GM18873 (cell line): ENCODE data around the gene ZHX3.

ENCODE experiments used
- ATAC-seq: cut with Tn5 transposase; IDR thresholded peaks from one replicate; pipeline ENCODE4 v1.9.1; 2021; ENCODE audit warnings: mild to moderate bottlenecking, moderate library complexity, moderate number of reproducible peaks; ENCODE audit not compliant: unreplicated experiment, low FRiP score

The ZHX3 gene

DNA sequence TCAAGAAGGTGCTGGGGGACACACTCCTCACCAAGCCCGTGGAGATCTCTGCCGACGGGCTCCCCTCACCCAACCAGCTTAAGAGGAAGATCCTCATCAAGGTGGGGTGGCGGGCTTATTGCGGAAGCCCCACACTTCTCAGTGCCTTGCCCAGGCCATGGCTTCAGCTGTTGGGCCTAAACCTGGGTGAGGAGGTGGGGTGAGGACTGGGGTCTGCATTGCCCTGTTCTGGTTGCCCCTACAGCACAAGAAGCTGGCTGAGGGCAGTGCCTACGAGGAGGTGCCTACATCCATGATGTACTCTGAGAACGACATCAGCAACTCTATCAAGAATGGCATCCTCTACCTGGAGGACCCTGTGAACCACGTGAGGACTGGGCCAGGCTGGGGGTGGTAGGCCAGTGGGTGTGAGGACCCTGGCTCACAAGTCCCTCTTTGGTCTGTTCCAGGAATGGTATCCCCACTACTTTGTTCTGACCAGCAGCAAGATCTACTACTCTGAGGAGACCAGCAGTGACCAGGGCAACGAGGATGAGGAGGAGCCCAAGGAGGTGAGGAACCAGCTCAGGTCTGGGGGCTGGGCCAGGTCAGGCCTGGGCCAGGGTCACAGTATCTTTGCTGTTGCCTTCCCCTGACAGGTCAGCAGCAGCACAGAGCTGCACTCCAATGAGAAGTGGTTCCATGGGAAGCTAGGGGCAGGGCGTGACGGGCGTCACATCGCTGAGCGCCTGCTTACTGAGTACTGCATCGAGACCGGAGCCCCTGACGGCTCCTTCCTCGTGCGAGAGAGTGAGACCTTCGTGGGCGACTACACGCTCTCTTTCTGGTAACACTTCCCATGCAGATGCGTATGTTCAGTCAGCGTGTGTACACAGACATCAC is 152.3 kb downstream of the ZHX3 start:
- no peak for ATAC-seq

DNA sequence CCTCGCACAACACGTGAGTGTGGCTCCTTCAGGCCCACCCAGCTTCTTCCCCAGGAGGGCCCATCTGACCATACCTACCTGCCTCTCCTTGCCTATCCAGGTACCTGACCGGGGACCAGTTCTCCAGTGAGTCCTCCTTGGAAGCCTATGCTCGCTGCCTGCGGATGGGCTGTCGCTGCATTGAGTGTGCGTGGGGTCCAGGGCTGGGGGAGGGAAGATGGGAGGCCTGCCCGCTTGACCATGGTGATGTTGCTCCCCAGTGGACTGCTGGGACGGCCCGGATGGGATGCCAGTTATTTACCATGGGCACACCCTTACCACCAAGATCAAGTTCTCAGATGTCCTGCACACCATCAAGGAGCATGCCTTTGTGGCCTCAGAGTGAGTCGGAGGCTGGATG is 153.7 kb downstream of the ZHX3 start:
- ATAC-seq: no peak

DNA sequence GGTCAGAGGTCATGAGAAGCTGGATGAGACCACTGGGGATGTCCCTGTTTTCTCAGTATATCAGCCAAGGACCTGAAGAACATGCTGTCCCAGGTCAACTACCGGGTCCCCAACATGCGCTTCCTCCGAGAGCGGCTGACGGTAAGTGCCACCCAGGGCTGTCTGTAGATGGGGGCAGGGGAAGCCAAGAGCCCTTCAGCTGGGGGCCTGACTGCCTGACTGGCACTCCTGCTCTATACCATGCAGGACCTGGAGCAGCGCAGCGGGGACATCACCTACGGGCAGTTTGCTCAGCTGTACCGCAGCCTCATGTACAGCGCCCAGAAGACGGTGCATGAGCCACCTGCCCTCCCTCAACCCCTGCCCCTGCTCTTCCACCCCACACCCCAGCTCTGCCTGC is 155.1 kb downstream of the ZHX3 start:
- no peak for ATAC-seq

DNA sequence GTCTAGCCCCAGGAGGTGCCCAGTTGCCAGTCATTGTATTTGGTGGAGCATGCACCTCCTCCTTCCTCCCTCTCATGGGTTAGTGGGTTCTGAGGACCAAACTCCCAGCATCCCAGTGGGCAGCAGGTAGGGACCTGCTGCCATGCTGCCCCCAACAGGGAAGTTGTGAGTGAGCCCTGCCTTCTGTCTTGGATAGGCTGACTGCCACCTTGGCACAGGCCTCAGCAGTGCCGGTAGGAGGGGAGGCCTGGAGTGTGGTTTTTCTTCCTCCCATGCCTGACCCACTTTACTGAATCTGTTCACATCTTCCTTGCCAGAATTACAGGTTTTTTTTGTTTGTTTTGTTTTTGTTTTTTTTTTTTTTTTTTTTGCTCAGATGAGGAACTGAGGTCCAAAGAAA is 155.6 kb downstream of the ZHX3 start:
- ATAC-seq: no peak

DNA sequence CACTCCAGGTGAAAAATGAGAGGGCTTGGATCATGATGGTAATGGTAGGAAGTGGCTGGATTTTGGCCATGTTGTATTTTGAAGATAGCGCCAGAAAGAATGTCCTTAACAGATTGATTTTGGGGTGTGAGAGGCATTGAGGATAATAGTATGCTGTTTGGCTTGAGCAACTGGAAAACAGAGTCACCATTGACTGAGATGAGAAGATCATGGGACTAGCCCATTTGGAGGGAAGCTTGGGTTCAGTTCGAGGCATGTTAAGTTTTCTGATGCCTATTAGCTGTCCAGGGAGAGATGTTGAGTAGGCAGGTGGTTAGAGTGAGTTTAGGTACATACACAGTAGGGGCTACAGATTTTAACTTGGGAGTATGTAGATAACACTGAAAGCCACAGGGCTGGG is 156.8 kb downstream of the ZHX3 start:
- no peak for ATAC-seq

DNA sequence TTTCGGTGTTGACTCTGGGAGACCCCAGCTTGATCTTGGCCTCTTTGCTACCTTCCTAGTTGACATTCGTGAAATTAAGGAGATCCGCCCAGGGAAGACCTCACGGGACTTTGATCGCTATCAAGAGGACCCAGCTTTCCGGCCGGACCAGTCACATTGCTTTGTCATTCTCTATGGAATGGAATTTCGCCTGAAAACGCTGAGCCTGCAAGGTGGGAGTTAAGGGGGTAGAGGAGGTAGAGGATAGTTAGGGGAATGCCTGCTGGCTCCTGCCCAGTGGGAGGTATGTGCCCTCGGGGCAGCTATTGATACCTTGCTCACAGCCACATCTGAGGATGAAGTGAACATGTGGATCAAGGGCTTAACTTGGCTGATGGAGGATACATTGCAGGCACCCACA is 158.0 kb downstream of the ZHX3 start:
- no peak for ATAC-seq

DNA sequence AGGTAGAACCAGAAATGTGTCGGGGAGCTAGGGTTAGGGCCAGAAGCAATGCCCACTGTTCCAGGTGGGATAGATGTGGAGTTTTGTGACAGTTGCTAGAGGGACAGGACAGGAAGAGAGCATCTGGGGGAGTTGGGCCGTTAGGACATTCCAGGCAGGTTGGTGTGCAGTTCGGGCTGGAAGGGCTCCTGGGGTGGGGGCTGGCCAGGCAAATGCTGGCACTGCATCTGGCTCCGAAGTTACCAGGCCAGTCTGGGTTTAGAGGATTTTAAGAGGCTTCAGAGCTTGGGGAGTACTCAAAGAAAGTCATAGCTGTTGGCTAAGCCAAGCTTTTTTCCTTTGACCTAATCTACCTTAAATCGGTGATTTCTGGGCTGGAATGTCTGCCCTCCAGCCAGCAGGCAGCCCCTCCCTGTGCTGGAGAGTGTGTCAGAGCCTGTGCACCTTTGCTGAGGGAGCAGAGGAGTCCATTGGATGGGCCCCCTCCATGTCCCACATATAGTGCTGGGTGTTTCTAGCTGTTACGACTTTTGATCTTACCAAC is 159.4 kb downstream of the ZHX3 start:
- no peak for ATAC-seq

DNA sequence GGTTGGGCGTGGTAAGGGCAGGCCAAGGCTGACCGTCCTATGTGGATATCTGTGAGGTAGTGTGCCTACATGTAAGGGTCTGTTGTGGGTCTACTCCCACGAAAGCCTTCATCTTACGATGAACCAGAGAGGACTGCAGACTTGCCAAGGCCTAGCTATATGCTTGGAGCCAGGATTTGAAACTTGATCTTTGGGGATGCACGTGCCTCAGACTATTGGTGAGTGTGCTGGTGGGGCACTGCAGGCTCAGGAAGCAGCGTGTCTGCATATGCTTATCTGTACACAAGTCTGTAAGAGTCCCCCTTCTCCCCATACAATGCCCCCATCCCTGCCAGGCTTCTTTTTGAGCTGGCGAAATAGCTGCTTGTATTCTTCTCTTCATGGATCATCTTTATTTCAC is 162.3 kb downstream of the ZHX3 start:
- no peak for ATAC-seq

DNA sequence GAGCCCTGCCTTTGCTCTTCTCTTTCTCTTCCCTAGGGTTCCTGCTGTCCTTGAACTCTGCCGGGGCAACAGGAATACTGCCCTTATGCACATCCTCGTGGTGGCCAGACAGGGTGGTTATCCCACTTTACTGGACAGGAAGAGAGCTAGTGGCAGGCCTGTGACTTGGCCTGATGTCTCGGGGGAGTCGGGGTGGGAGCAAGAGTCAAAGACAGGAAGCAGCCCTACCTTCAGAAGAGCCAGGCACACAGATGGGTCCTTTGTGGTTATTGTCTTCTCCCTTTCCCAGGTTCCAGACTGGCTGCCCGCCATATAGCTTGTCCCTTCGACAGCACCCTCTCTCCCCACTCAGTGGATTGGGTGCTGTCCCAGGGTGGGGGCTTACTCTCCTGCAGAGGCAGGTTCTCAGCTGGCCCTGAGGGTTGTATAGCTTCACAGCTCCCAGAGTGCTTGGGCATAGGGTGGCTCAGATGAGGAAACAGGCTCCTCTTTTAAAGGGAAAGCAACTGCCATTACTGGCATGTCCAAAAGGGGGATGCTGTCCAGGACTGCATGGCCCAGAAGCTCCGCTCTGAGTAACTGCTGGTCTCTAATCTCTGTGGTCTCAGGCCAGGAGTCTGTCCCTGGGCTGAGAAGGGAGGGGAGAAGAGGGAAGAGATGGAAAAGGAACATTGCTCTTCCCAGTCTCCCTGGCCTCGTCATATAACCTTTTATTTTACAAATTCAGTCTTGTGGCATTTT is 162.9 kb downstream of the ZHX3 start:
- ATAC-seq: no peak

DNA sequence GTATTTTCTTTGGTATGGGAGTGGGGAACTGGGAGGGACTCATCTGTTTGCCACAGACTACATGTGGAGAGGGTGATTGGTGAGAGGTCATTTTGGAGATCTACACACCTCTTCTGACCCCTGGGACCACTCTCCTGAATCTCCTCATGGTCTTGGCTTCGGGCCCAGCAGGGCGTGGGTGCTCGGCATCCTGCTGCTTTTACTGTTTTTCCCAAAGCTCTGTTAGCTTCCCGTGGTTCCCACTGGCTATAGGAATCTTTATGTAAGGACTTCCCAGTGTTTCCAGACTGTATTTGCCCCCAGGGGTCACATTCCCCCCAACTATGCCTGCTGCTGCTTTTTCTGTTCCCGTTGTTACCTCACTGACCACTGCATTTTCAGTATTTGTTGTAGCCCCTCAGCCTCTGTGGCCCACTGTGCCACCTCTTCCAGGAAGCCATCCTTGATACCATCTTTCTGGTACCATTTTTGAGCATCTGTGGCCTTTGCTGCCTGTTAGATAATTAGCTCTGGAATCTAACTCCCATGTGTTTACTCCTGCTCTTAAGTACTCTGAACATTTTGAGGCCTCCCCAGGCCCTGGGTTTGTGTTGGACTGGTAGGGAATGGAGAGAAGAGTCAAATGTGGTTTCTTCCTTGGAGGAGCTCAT is 165.3 kb downstream of the ZHX3 start:
- ATAC-seq: no peak

DNA sequence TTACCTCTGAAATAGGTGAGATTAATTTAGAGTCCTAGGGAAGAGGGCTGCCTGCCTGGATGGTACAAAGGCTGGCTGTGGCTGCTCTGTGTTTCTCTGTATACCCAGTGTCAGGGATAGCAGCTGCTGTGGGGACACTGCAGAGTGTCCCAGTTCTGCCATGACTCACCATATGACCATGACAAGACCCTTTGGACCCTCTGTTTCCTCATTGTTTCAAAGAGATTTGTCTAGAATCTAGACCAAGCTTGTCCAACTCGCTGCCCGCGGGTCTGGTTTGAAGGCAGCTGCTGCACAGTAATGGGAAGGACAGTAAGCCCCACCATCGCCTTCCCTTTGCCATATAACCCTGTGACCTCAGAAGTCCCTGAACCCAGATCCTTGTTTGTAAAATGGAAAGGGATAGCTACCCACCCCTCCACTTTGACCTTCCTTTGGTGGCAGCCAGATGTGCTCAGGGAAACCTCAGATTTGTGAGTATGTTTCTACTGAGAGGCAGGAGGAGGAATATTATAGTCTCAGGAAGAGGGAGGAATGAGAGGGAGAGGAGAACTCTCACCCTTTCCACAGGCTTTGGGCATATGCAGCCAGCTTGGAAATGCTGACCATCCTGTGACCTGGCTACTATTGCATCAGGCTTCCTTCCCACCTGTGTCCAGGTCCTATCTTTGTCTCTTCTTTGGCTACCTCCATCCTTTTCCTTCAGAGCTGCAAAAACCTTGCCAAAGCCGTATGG is 166.2 kb downstream of the ZHX3 start:
- no peak for ATAC-seq

DNA sequence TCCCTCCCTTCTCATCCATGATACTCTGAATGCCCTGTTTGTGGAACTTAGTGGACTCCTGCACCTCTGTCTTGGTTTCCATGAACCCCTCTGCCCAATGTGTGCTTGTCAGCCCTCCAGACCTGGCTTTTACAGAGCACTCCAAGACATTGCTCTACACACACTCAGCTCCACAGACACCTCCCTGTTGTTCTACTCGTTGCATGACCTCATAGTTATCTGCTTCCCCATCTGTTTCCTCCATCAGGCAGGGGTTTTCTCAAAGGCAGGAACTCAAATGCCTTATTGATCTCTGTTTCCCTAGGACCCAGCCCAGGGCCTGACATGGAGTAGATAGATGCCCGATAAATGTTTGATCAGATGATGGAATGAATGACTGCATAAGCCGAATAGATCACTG is 166.9 kb downstream of the ZHX3 start:
- no peak for ATAC-seq

DNA sequence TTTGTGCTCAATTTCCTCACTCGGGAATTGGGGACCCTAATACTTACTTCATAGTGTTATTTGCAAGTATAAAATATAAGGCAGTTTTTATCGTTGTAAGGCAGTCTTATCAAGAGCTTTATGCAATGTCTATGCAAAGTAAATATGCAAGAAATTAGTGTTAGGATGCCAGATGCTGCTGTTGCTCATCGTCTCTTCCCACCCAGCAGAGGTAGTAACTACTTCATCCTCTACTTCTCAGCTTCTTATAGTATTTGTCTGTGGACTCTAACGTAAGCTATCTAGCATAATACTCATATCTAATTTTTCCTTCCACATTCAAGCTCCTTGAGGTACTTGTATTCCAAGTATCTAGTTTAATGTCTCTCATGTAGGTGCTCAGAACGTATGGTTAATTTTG is 168.6 kb downstream of the ZHX3 start:
- no peak for ATAC-seq

DNA sequence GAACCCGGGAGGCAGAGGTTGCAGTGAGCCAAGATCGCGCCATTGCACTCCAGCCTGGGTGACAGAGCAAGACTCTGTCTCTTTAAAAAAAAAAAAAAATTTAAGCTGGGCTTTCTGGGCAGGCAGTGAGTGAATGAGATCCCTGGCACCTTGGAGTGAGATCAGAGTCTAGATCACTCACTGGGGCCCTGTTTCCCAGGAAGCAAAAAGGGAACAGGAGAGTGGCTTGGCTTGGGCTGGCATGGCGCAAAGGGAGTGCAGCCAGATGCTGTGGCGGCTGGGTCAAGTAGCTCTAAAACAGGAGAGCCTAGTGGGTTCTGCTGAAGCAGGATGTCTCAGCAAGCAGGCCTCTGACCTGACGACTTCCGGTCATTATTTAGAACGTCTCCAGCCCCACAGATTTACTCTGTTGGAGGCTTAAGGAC is 169.8 kb downstream of the ZHX3 start:
- no peak for ATAC-seq

DNA sequence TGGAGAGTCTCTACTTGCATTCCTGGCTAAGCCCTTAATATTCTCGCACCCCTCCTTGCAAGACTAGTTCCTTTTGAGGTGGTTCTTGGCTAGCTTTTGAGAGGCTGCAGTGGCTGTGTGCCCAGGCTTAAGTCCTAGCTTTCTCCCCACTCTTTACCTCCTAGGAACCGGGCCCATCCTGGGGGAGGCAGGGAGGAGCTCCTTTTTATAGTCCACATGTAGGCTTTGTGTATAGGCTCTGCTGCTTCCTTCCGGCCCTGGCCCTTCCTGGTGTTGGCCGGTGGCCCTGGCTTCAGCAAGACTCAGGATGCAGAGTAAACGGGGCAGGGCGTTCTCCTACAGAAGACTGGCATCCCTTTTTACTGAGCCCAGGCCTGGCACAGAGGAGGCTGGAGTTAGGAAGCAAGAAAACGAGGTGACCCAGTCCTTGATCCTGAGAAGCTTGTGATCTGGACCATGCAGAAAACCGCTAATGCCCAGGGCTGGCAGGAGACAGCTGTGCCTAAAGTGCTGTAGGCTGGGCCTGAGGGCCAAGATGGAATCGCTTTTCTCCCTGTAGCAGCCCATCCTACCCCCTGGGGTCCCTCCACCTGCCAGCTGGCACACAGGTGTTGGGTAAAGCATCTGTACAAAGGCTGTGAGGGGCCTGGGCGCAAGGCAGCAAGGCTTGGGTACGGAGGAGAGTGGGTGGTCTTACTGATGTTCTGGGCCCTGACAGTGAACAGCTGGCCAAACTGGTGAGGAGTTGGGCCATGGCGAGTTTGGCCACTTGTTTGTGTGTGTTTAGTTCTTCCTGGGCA is 171.5 kb downstream of the ZHX3 start:
- ATAC-seq: no peak

DNA sequence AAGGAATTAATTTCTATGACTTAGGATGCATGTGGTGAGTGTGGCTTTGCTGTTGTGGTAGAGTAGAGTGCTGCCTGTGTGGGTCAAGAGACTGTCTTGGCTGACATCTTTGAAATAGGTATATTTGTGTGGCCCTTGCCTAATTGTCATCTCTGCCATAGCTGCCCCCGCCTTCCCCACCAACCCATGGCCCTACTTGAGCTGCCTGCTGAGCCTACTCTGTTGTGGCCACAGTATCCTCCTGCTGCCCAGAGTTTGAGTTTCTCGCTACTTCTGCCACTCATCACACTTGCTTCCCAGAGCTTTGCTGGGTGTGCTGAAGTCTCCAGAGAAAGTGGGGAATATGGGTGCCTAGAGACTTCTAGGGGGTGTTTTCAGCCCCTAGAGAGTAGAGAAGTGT is 172.2 kb downstream of the ZHX3 start:
- ATAC-seq: no peak

DNA sequence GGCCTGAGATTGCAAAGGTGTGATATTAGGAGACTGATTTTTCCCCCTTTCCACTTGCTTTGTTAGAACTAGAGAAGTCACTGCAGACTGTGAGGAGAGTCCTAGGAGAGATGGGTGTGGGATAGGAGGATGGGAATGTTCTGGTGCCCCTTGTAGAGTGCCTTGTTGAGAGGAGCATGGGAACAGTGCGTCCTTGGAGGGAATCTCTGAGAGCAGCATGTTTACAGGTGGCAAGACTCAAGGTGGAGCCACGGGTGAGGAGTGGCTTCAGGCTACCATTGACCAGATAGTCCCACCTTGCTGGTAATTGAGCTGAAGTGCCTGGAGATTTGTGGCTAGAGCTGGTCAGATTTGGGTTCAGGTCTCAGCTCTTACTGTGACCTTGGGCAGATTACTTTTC is 174.2 kb downstream of the ZHX3 start:
- ATAC-seq: no peak

DNA sequence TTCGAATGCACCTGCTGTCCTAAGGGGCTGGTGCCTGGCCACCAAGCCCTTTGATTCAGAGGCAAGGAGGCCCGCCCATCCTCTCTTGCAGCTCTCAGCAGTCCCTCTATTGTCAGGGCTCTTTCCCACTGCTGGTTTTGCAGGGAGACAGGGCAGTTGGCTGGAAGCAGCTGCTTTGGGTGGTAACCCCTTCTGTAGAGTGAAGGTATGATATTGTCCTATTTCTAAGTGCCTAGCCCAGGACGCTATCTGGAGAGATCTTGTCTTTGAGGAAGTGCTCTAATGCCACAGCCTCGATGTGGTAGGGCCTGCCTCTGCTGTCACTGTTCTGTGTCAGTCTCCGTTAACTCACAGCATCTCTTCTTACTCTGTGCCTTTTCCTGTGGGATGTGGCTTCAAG is 174.6 kb downstream of the ZHX3 start:
- ATAC-seq: no peak

DNA sequence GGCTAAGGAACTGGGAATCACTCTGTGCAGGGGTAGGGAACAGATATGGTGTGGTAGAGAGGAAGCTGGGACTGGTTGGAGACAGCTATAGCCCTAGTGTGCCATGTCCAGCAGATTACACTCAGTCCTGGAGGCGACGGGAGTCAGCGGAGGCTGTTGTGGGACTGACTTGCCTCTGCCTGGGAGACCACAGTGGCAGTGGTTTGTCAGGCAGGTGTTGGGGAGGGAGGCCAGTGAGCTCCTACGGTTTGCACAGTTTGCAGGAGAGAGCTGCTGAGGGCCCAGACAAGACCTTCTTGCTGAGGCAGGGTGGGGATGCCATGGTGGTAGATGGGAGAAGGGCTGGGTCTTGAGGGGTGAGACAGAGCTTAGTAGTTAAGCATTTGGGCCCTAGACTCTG is 175.3 kb downstream of the ZHX3 start:
- no peak for ATAC-seq
